IMR-90 (cell line): ENCODE measurements around the gene CTRL. TPM values are rescaled to one million over a fixed set of nuclear protein-coding genes. Genes with fewer than 3 reads are reported as not detected.

ENCODE experiments used
- ATAC-seq: fragments of 200-7000 bp; cut with Tn5 transposase; 2 replicates; pipeline ENCODE4 v1.9.1; 2020; ENCODE audit warnings: low read depth, mild to moderate bottlenecking, moderate library complexity
- BruUV-seq: library from RNA; stranded (reverse); fragments of 400-500 nt; replicated peaks from 2 replicates; lab custom pipeline; 2021; lab: Mats Ljungman, UMichigan
- CTCF ChIA-PET: fragments of 300-600 bp; formaldehyde crosslinking; extraction: SDS; loops from one replicate; lab custom pipeline; 2021; ENCODE audit warnings: antibody characterized with exemption; lab: Yijun Ruan, JAX
- POLR2A ChIA-PET: fragments of 300-600 bp; sonication (Branson Sonifier 250); formaldehyde crosslinking; loops from one replicate; lab custom pipeline; 2022; ENCODE audit warnings: antibody characterized with exemption; ENCODE audit not compliant: unreplicated experiment; lab: Charles Lee
- DNase-seq: peaks from one replicate; pipeline ENCODE4 v3.0.0; 2013
- H2AFZ ChIP-seq: replicated peaks from 2 replicates; pipeline ENCODE3; 2013; ENCODE audit warnings: low read length, mild to moderate bottlenecking; ENCODE audit not compliant: poor library complexity
- H2AK5ac ChIP-seq: 2 replicates; pipeline ENCODE4 v1.6.1; 2013; ENCODE audit warnings: low read depth, low read length, inconsistent platforms
- H2AK9ac ChIP-seq: replicated peaks from 2 replicates; pipeline ENCODE3; 2013; ENCODE audit warnings: mild to moderate bottlenecking, low read depth, low read length, moderate library complexity; ENCODE audit not compliant: poor library complexity
- H2BK120ac ChIP-seq: 2 replicates; pipeline ENCODE4 v1.6.1; 2013; ENCODE audit warnings: low read depth, low read length, inconsistent platforms
- H2BK15ac ChIP-seq: 3 replicates; pipeline ENCODE4 v1.6.1; 2013; ENCODE audit warnings: low read depth, low read length, inconsistent platforms
- H2BK20ac ChIP-seq: 2 replicates; pipeline ENCODE4 v1.6.1; 2013; ENCODE audit warnings: low read depth, mild to moderate bottlenecking, inconsistent platforms, low read length, moderate library complexity
- H2BK5ac ChIP-seq: 2 replicates; pipeline ENCODE4 v1.6.1; 2013; ENCODE audit warnings: mild to moderate bottlenecking, low read depth, low read length, inconsistent platforms; ENCODE audit not compliant: poor library complexity, severe bottlenecking
- H3K14ac ChIP-seq: replicated peaks from 2 replicates; pipeline ENCODE4 v1.6.1; 2013; ENCODE audit warnings: low read depth, low read length, inconsistent platforms
- H3K18ac ChIP-seq: 2 replicates; pipeline ENCODE4 v1.6.1; 2013; ENCODE audit warnings: low read depth, low read length, control low read depth
- H3K23ac ChIP-seq: 2 replicates; pipeline ENCODE4 v1.6.1; 2013; ENCODE audit warnings: low read depth, low read length, inconsistent platforms
- H3K27ac ChIP-seq: 2 replicates; pipeline ENCODE4 v1.5.1; 2013; ENCODE audit warnings: mild to moderate bottlenecking, control low read depth, low read length; ENCODE audit not compliant: insufficient read depth
- H3K27me3 ChIP-seq: 2 replicates; pipeline ENCODE4 v1.6.1; 2013; ENCODE audit warnings: low read length; ENCODE audit not compliant: control insufficient read depth, insufficient read depth
- H3K36me3 ChIP-seq: 2 replicates; pipeline ENCODE4 v1.6.1; 2013; ENCODE audit warnings: low read length, mixed read lengths; ENCODE audit not compliant: control insufficient read depth, insufficient read depth
- H3K4ac ChIP-seq: 2 replicates; pipeline ENCODE4 v1.6.1; 2013; ENCODE audit warnings: low read depth, low read length, inconsistent platforms
- H3K4me1 ChIP-seq: 2 replicates; pipeline ENCODE4 v1.6.1; 2013; ENCODE audit warnings: low read length, mixed read lengths; ENCODE audit not compliant: control insufficient read depth, insufficient read depth
- H3K4me2 ChIP-seq: 2 replicates; pipeline ENCODE4 v1.6.1; 2013; ENCODE audit warnings: low read depth, mild to moderate bottlenecking, control low read depth, low read length, moderate library complexity
- H3K4me3 ChIP-seq: 2 replicates; pipeline ENCODE4 v1.5.1; 2013; ENCODE audit warnings: low read depth, mild to moderate bottlenecking, control low read depth, low read length, moderate library complexity; ENCODE audit not compliant: insufficient read depth
- H3K56ac ChIP-seq: 2 replicates; pipeline ENCODE4 v1.6.1; 2013; ENCODE audit warnings: low read length, inconsistent platforms; ENCODE audit not compliant: insufficient read depth; ENCODE audit errors: extremely low read depth
- H3K79me1 ChIP-seq, 2 experiments: 2 replicates each; pipeline ENCODE4 v1.6.1; 2013; ENCODE audit warnings: low read length in 2 of 2, inconsistent platforms in 1 of 2, low read depth in 1 of 2
- H3K9ac ChIP-seq: 2 replicates; pipeline ENCODE4 v1.6.1; 2013; ENCODE audit warnings: low read depth, low read length, control low read depth
- H3K9me1 ChIP-seq: 2 replicates; pipeline ENCODE4 v1.6.1; 2013; ENCODE audit warnings: low read length, inconsistent platforms; ENCODE audit not compliant: insufficient read depth
- H3K9me3 ChIP-seq: 2 replicates; pipeline ENCODE4 v1.6.1; 2013; ENCODE audit warnings: low read length; ENCODE audit not compliant: control insufficient read depth, insufficient read depth
- H4K20me1 ChIP-seq: 2 replicates; pipeline ENCODE4 v1.6.1; 2013; ENCODE audit warnings: low read length, inconsistent platforms; ENCODE audit not compliant: insufficient read depth
- H4K5ac ChIP-seq: 2 replicates; pipeline ENCODE4 v1.6.1; 2013; ENCODE audit warnings: mild to moderate bottlenecking, low read depth, low read length, control low read depth
- H4K8ac ChIP-seq, 2 experiments: 2 replicates each; pipeline ENCODE4 v1.6.1; 2013; ENCODE audit warnings: low read depth in 2 of 2, low read length in 2 of 2, control low read depth in 1 of 2, inconsistent platforms in 1 of 2
- H4K91ac ChIP-seq: 2 replicates; pipeline ENCODE4 v1.6.1; 2013; ENCODE audit warnings: low read depth, low read length, inconsistent platforms; ENCODE audit not compliant: insufficient read depth
- FOS ChIP-seq: fragments of 150-350 bp; IDR thresholded peaks from 2 replicates; pipeline ENCODE4 v1.6.1; 2016; ENCODE audit warnings: low read depth, low read length
- RCOR1 ChIP-seq: IDR thresholded peaks from 2 replicates; pipeline ENCODE4 v1.6.1; 2012; ENCODE audit warnings: mild to moderate bottlenecking, low read length, improper control_type of control experiment; ENCODE audit not compliant: insufficient replicate concordance
- WGBS, 2 experiments: methylation state at CpG; one replicate each; pipeline versions ENCODE4 v1.1.5 to v1.1.7; 2013; ENCODE audit warnings: missing lambda C conversion rate in 2 of 2; ENCODE audit not compliant: insufficient read length in 1 of 2; ENCODE audit errors: extremely low coverage in 2 of 2; 5-methylcytosine and 5-hydroxymethylcytosine counted together
- dilution Hi-C: fragments of 300-500 bp; cut with HindIII; formaldehyde crosslinking; loops from one replicate; pipeline ENCODE4 v1.14.3; 2018; ENCODE audit warnings: low sequenced_read_pairs; ENCODE audit not compliant: unreplicated experiment
- in situ Hi-C: fragments of 300-500 bp; cut with MboI; formaldehyde crosslinking; loops from 3 replicates; pipeline ENCODE4 v1.14.3; 2019; ENCODE audit warnings: low sequenced_read_pairs, inconsistent platforms, mixed read lengths
- intact Hi-C: fragments of 100-400 bp; cut with micrococcal nuclease; formaldehyde crosslinking; loops from 2 replicates; pipeline ENCODE4 v1.10.0; 2022
- polyA plus RNA-seq, 3 experiments: library from polyadenylated mRNA; depleted of rRNA; stranded (reverse); fragments of >200 nt; gene quantifications; 2 replicates each; pipeline ENCODE4 v1.2.3, GENCODE V29; 2012; ENCODE audit warnings: low replicate concordance in 1 of 3
- total RNA-seq: library from RNA; depleted of rRNA; stranded (reverse); fragments of >200 nt; gene quantifications from 2 replicates; pipeline ENCODE4 v1.2.3, GENCODE V29; 2012
- TF ChIP-seq, protein P1 (sequence below): fragments of 150-350 bp; IDR thresholded peaks from 2 replicates; pipeline ENCODE4 v1.6.1; 2017; ENCODE audit warnings: mild to moderate bottlenecking, antibody characterized with exemption, low read length, low read depth

Gene CTRL
- total and polyA plus RNA-seq, 2 of the 4 experiments (the other 2 are of a cell fraction), result 0.18 to 1.1 TPM

DNA sequence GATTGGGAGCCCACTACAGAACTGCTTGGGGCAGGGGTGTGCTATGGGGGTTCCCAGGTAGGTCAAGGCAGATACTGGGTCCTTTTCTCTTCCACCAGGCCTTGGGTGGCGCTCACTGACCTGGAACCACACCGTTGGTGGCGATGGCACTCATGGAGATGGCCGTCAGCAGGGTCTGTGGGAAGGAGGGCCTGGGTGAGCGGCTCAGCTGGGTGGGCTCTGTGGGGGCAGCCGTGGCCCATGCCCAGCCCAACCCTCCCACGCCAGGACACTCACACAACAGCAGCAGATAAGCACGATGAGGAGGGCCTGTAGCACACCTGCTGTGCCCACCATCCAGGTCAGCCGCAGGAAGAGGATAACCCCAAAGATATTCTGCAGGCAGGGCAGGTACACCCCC is 26.0 kb upstream of the CTRL start:
- Histone ChIP-seq H3K4me2 (no peak overlapping the region), H2AFZ (no peak overlapping the region), H2BK15ac (no peak overlapping the region), H3K18ac (no peak overlapping the region), H4K20me1 (peaks cover 67% of the 10 kb centered on the region), H2BK5ac (no peak overlapping the region), H3K23ac (no peak overlapping the region), H3K9ac (no peak overlapping the region), H3K27me3 (no peaks in the 10 kb centered on the region), H3K4me1 (peaks cover 25% of the 10 kb centered on the region), H3K4ac (no peak overlapping the region), H3K36me3 (peaks cover 78% of the 10 kb centered on the region), H3K9me3 (no peaks in the 10 kb centered on the region), H4K5ac (no peak overlapping the region), H2AK9ac (no peak overlapping the region), H2BK20ac (no peak overlapping the region), H3K79me1 (peaks cover 48 to 77% of the 10 kb centered on the region in 2 experiments), H3K27ac (no peak overlapping the region), H2AK5ac (no peak overlapping the region), H3K14ac (no peak overlapping the region), H2BK120ac (no peak overlapping the region), H4K8ac (no peak overlapping the region), H4K91ac (no peak overlapping the region), H3K9me1 (peaks cover 31% of the 10 kb centered on the region), H3K4me3 (no peak overlapping the region), H3K56ac (no peak overlapping the region)
- no TSS peak for BruUV-seq
- no CpG with 5 or more reads among the region's 9 CpGs for WGBS, 2 experiments
- intact Hi-C loops (no loop called here), in situ Hi-C loops (no loop called here), dilution Hi-C loops (no loop called here)
- no peak for ATAC-seq
- ChIA-PET CTCF (no interaction called here), POLR2A (no interaction called here)
- DNase-seq, result no peak
- TF ChIP-seq RCOR1 (no peak), FOS (no peak)
- TF ChIP-seq, protein P1, sequence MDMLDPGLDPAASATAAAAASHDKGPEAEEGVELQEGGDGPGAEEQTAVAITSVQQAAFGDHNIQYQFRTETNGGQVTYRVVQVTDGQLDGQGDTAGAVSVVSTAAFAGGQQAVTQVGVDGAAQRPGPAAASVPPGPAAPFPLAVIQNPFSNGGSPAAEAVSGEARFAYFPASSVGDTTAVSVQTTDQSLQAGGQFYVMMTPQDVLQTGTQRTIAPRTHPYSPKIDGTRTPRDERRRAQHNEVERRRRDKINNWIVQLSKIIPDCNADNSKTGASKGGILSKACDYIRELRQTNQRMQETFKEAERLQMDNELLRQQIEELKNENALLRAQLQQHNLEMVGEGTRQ, result no peak
